ENCODE measurements around the gene RCAN2.

RCAN2 gene

GRCh38 chr6:46331461-46331860 is 159.8 kb downstream of the RCAN2 start:
- H3K4me3 ChIP-seq (ENCODE audit: low read depth, low read length), result no peak overlapping the region
- H3K36me3 ChIP-seq (ENCODE audit: control insufficient read depth, insufficient read depth, low read length), result no peaks in the 10 kb centered on the region
- H3K4me2 ChIP-seq (ENCODE audit: low read length), result no peak overlapping the region
- no peak overlapping the region for H3K27ac ChIP-seq
- H2AFZ ChIP-seq, result no peak overlapping the region
- no peak overlapping the region for H3K9ac ChIP-seq
- no peaks in the 10 kb centered on the region for H3K9me3 ChIP-seq (ENCODE audit: control insufficient read depth, low read length)
- H3K4me1 ChIP-seq, result no peaks in the 10 kb centered on the region
- H3K27me3 ChIP-seq (ENCODE audit: control insufficient read depth, insufficient read depth, low read length), result no peaks in the 10 kb centered on the region
- no peak for TF ChIP-seq CTCF (IDR thresholded peaks at IDR 0.05)
- no peaks in the 10 kb centered on the region for H3K79me2 ChIP-seq

GRCh38 chr6:46329568-46329967 is 161.7 kb downstream of the RCAN2 start:
- no peaks in the 10 kb centered on the region for H3K36me3 ChIP-seq (ENCODE audit: control insufficient read depth, insufficient read depth, low read length)
- no peak overlapping the region for H2AFZ ChIP-seq
- H3K79me2 ChIP-seq, result no peaks in the 10 kb centered on the region
- H3K9me3 ChIP-seq (ENCODE audit: control insufficient read depth, low read length), result no peaks in the 10 kb centered on the region
- no peak for TF ChIP-seq CTCF (IDR thresholded peaks at IDR 0.05)
- H3K4me2 ChIP-seq (ENCODE audit: low read length), result no peak overlapping the region
- no peaks in the 10 kb centered on the region for H3K27me3 ChIP-seq (ENCODE audit: control insufficient read depth, insufficient read depth, low read length)
- H3K4me1 ChIP-seq, result no peaks in the 10 kb centered on the region
- no peak overlapping the region for H3K27ac ChIP-seq
- no peak overlapping the region for H3K9ac ChIP-seq
- no peak overlapping the region for H3K4me3 ChIP-seq (ENCODE audit: low read depth, low read length)

GRCh38 chr6:46327779-46328178 is 163.5 kb downstream of the RCAN2 start:
- no peak overlapping the region for H3K9ac ChIP-seq
- H3K36me3 ChIP-seq (ENCODE audit: control insufficient read depth, insufficient read depth, low read length), result no peaks in the 10 kb centered on the region
- no peak overlapping the region for H3K27ac ChIP-seq
- no peaks in the 10 kb centered on the region for H3K27me3 ChIP-seq (ENCODE audit: control insufficient read depth, insufficient read depth, low read length)
- no peaks in the 10 kb centered on the region for H3K4me1 ChIP-seq
- H3K4me3 ChIP-seq (ENCODE audit: low read depth, low read length), result no peak overlapping the region
- TF ChIP-seq CTCF (IDR thresholded peaks at IDR 0.05), result no peak
- H3K79me2 ChIP-seq, result no peaks in the 10 kb centered on the region
- H3K9me3 ChIP-seq (ENCODE audit: control insufficient read depth, low read length), result no peaks in the 10 kb centered on the region
- H2AFZ ChIP-seq, result no peak overlapping the region
- no peak overlapping the region for H3K4me2 ChIP-seq (ENCODE audit: low read length)

- Histone ChIP-seq H3K27ac (no peak overlapping the region), H3K9ac (no peak overlapping the region), H3K9me3 (ENCODE audit: control insufficient read depth, low read length) (no peaks in the 10 kb centered on the region), H2AFZ (no peak overlapping the region), H3K4me1 (no peaks in the 10 kb centered on the region), H3K27me3 (ENCODE audit: control insufficient read depth, insufficient read depth, low read length) (no peaks in the 10 kb centered on the region), H3K36me3 (ENCODE audit: control insufficient read depth, insufficient read depth, low read length) (no peaks in the 10 kb centered on the region), H3K79me2 (no peaks in the 10 kb centered on the region), H3K4me3 (ENCODE audit: low read depth, low read length) (no peak overlapping the region), H3K4me2 (ENCODE audit: low read length) (no peak overlapping the region)
- no peak for TF ChIP-seq CTCF (IDR thresholded peaks at IDR 0.05)
Measured at GRCh38 chr6:46325561-46326530, 165.4 kb downstream of the RCAN2 start.

- Histone ChIP-seq H3K4me3 (ENCODE audit: low read depth, low read length) (no peak overlapping the region), H3K27ac (no peak overlapping the region), H3K79me2 (no peaks in the 10 kb centered on the region), H3K4me2 (ENCODE audit: low read length) (no peak overlapping the region), H3K9me3 (ENCODE audit: control insufficient read depth, low read length) (no peaks in the 10 kb centered on the region), H3K27me3 (ENCODE audit: control insufficient read depth, insufficient read depth, low read length) (no peaks in the 10 kb centered on the region), H3K36me3 (ENCODE audit: control insufficient read depth, insufficient read depth, low read length) (no peaks in the 10 kb centered on the region), H2AFZ (no peak overlapping the region), H3K4me1 (no peaks in the 10 kb centered on the region), H3K9ac (no peak overlapping the region)
- no peak for TF ChIP-seq CTCF (IDR thresholded peaks at IDR 0.05)
Measured at GRCh38 chr6:46324706-46325105, 166.5 kb downstream of the RCAN2 start.
